SK-N-SH (cell line): ENCODE measurements around the gene EVPL. TPM values are rescaled to one million over a fixed set of nuclear protein-coding genes. Genes with fewer than 3 reads are reported as not detected.
"Not testable (repeated sequence)": the region's sequence is repeated elsewhere in the genome, so short reads cannot be mapped to it uniquely, and the experiment has no call there.

Source experiments
- CTCF ChIA-PET: fragments of 300-600, 350-600 bp; formaldehyde crosslinking; extraction: SDS; loops from one replicate; lab custom pipeline; 2021; lab: Yijun Ruan, JAX
- POLR2A ChIA-PET: fragments of 350-600 bp; sonication (Branson Sonifier 250); formaldehyde crosslinking; extraction: SDS; loops from one replicate; lab custom pipeline; 2020; ENCODE audit warnings: antibody characterized with exemption, inconsistent platforms; lab: Yijun Ruan, JAX
- DNase-seq: peaks from one replicate; pipeline ENCODE4 v3.0.0; 2012
- H2AFZ ChIP-seq: fragments of 200-600 bp; sonication (generic); 2 replicates; pipeline ENCODE4 v1.8.1; 2016; ENCODE audit warnings: antibody characterized with exemption, mild to moderate bottlenecking, low read depth
- H3F3A ChIP-seq: fragments of 200-600 bp; sonication (generic); replicated peaks from 2 replicates; pipeline ENCODE3; 2016; ENCODE audit warnings: antibody characterized with exemption, mild to moderate bottlenecking; ENCODE audit not compliant: insufficient read depth
- H3K27ac ChIP-seq, 2 experiments: fragments of 200-500 bp in 1 of 2; fragments of 200-600 bp in 1 of 2; sonication (Bioruptor generic) in 1 of 2; sonication (generic), shearing (Covaris generic) in 1 of 2; 2 replicates each; pipeline versions ENCODE4 v1.5.1 to v1.6.1; 2014 to 2016; ENCODE audit warnings: low read depth in 2 of 2, inconsistent platforms in 1 of 2, low read length in 1 of 2, mild to moderate bottlenecking in 1 of 2, mixed read lengths in 1 of 2
- H3K27me3 ChIP-seq: fragments of 200-600 bp; sonication (generic), shearing (Covaris generic); 2 replicates; pipeline ENCODE4 v1.6.1; 2016; ENCODE audit warnings: mixed run types; ENCODE audit not compliant: insufficient read depth
- H3K36me3 ChIP-seq, 2 experiments: fragments of 200-500 bp in 1 of 2; fragments of 200-600 bp in 1 of 2; sonication (Bioruptor generic) in 1 of 2; sonication (generic) in 1 of 2; replicated peaks in 1 of 2; 2 replicates each; pipeline versions ENCODE3 to v1.5.1; 2014 to 2016; ENCODE audit warnings: low read length in 1 of 2, mild to moderate bottlenecking in 1 of 2; ENCODE audit not compliant: insufficient read depth in 2 of 2, control insufficient read depth in 1 of 2
- H3K4me1 ChIP-seq, 2 experiments: fragments of 200-500 bp in 1 of 2; fragments of 200-600 bp in 1 of 2; sonication (Bioruptor generic) in 1 of 2; sonication (generic), shearing (Covaris generic) in 1 of 2; 2 replicates each; pipeline versions ENCODE4 v1.5.1 to v1.6.1; 2014 to 2016; ENCODE audit warnings: low read depth in 1 of 2, low read length in 1 of 2, mixed run types in 1 of 2; ENCODE audit not compliant: insufficient read depth in 2 of 2, control insufficient read depth in 1 of 2
- H3K4me2 ChIP-seq: fragments of 200-600 bp; sonication (generic), shearing (Covaris generic); 2 replicates; pipeline ENCODE4 v1.6.1; 2017; ENCODE audit warnings: mixed run types
- H3K4me3 ChIP-seq, 2 experiments: fragments of 200-500 bp in 1 of 2; fragments of 200-600 bp in 1 of 2; sonication (Bioruptor generic) in 1 of 2; sonication (generic), shearing (Covaris generic) in 1 of 2; 2 replicates each; pipeline versions ENCODE4 v1.5.1 to v1.8.1; 2014 to 2016; ENCODE audit warnings: low read depth in 2 of 2, inconsistent platforms in 1 of 2, low read length in 1 of 2, mild to moderate bottlenecking in 1 of 2, mixed read lengths in 1 of 2, moderate library complexity in 1 of 2
- H3K79me2 ChIP-seq: fragments of 200-600 bp; sonication (generic); 2 replicates; pipeline ENCODE4 v1.8.1; 2017; ENCODE audit warnings: mild to moderate bottlenecking; ENCODE audit not compliant: insufficient read depth
- H3K9ac ChIP-seq: fragments of 200-600 bp; sonication (generic); 2 replicates; pipeline ENCODE4 v1.6.1; 2017; ENCODE audit warnings: mixed run types
- H3K9me2 ChIP-seq: fragments of 200-600 bp; sonication (generic); 2 replicates; pipeline ENCODE4 v1.6.1; 2017; ENCODE audit warnings: mixed run types
- H3K9me3 ChIP-seq: fragments of 200-600 bp; sonication (generic); 2 replicates; pipeline ENCODE4 v1.6.1; 2017; ENCODE audit warnings: mixed run types, mild to moderate bottlenecking, moderate library complexity
- H4K20me1 ChIP-seq: fragments of 200-600 bp; sonication (generic); 2 replicates; pipeline ENCODE4 v1.6.1; 2017; ENCODE audit warnings: mild to moderate bottlenecking, mixed run types; ENCODE audit not compliant: insufficient read depth
- ELF1 ChIP-seq: IDR thresholded peaks from 2 replicates; pipeline ENCODE4 v1.4.0; 2012
- EP300 ChIP-seq, 2 experiments: IDR thresholded peaks; 2 replicates each; pipeline versions ENCODE4 v1.4.0 to v1.6.1; 2012; ENCODE audit warnings: borderline replicate concordance in 1 of 2, low read depth in 1 of 2, low read length in 1 of 2
- EZH2phosphoT487 ChIP-seq: fragments of 200-600 bp; sonication (generic); IDR thresholded peaks from 2 replicates; pipeline ENCODE4 v1.6.1; 2017; ENCODE audit warnings: low read depth, mixed run types, mild to moderate bottlenecking, antibody characterized with exemption, moderate library complexity, borderline replicate concordance
- GABPA ChIP-seq: IDR thresholded peaks from 2 replicates; pipeline ENCODE4 v1.4.0; 2012; ENCODE audit warnings: low read depth, mild to moderate bottlenecking
- GATA2 ChIP-seq: sonication (generic); formaldehyde crosslinking; IDR thresholded peaks from 2 replicates; pipeline ENCODE4 v1.5.0; 2020; ENCODE audit warnings: mild to moderate bottlenecking, missing genetic modification reagents
- MXI1 ChIP-seq: IDR thresholded peaks from 2 replicates; pipeline ENCODE4 v1.6.1; 2012; ENCODE audit warnings: mild to moderate bottlenecking, low read depth, low read length, improper control_type of control experiment
- RFX5 ChIP-seq: IDR thresholded peaks from 2 replicates; pipeline ENCODE4 v1.6.1; 2012; ENCODE audit warnings: mild to moderate bottlenecking, improper control_type of control experiment, low read length
- SIN3A ChIP-seq: IDR thresholded peaks from 2 replicates; pipeline ENCODE4 v1.6.1; 2012; ENCODE audit warnings: low read depth, mild to moderate bottlenecking, low read length, moderate library complexity, borderline replicate concordance
- SMC3 ChIP-seq: IDR thresholded peaks from 2 replicates; pipeline ENCODE4 v1.6.1; 2012; ENCODE audit warnings: low read depth, low read length, improper control_type of control experiment
- TEAD4 ChIP-seq: IDR thresholded peaks from 2 replicates; pipeline ENCODE4 v1.4.0; 2012; ENCODE audit warnings: mild to moderate bottlenecking, borderline replicate concordance; ENCODE audit not compliant: insufficient read depth
- USF1 ChIP-seq: IDR thresholded peaks from 2 replicates; pipeline ENCODE4 v1.4.0; 2012; ENCODE audit warnings: low read depth, borderline replicate concordance
- YY1 ChIP-seq: IDR thresholded peaks from 2 replicates; pipeline ENCODE4 v1.4.0; 2012; ENCODE audit warnings: low read depth, mild to moderate bottlenecking
- WGBS: methylation state at CpG from one replicate; pipeline ENCODE4 v1.1.6; 2017; ENCODE audit warnings: low lambda C conversion rate; 5-methylcytosine and 5-hydroxymethylcytosine counted together
- polyA plus RNA-seq, 3 experiments: library from polyadenylated mRNA; depleted of rRNA; stranded (reverse); fragments of >200 nt; gene quantifications; 2 replicates each; pipeline ENCODE4 v1.2.3, GENCODE V29; 2012

Gene EVPL
- polyA plus RNA-seq, 1 of the 3 experiments (the other 2 are of a cell fraction): 0.23 TPM

GRCh38 chr17:75975757-75976174 lies 51.3 kb downstream of the EVPL start:
- ChIA-PET POLR2A (no interaction called here), CTCF (interaction anchor here (1.6 to 1.9 kb wide), 3 partner anchors 14 to 39 kb away, joined by 3 to 6 read pairs (median 4); no protein-coding TSS in a partner anchor)
- Histone ChIP-seq H3K27me3 (no peaks in the 10 kb centered on the region), H3K27ac (no peak overlapping the region), H2AFZ (no peak overlapping the region), H3K9ac (no peak overlapping the region), H3K4me2 (peak overlapping the region; percentile 88; the same call in 1 of the 2 replicates), H3K79me2 (peaks cover 83% of the 10 kb centered on the region), H3K9me2 (no peaks in the 10 kb centered on the region), H3K9me3 (no peaks in the 10 kb centered on the region), H3K4me3 (no peak overlapping the region), H4K20me1 (no peaks in the 10 kb centered on the region; the same call in 1 of the 2 replicates), H3K36me3 (peaks cover 10 to 50% of the 10 kb centered on the region in 2 experiments), H3F3A (peaks cover 15% of the 10 kb centered on the region), H3K4me1 (peaks cover 0 to 10% of the 10 kb centered on the region in 2 experiments; a peak in 3 of 4 replicates)
- TF ChIP-seq ELF1 (no peak), USF1 (no peak), MXI1 (no peak), SMC3 (no peak), RFX5 (no peak), TEAD4 (no peak), YY1 (no peak), EZH2phosphoT487 (no peak), EP300 (IDR thresholded peaks at IDR 0.05; ENCODE audit: borderline replicate concordance in 1 of 2, low read depth in 1 of 2, low read length in 1 of 2) (no peak), SIN3A (no peak), GABPA (no peak), GATA2 (CRISPR knock-in tag) (no peak)
- WGBS: 90% methylated on average over 5 of the region's 5 CpGs
- no peak for DNase-seq

- Histone ChIP-seq H3F3A (peaks cover 15% of the 10 kb centered on the region), H3K4me1 (peaks cover 1 to 10% of the 10 kb centered on the region in 2 experiments; a peak in 3 of 4 replicates), H3K79me2 (peaks cover 83% of the 10 kb centered on the region), H3K36me3 (peaks cover 10 to 55% of the 10 kb centered on the region in 2 experiments)
- H4K20me1 ChIP-seq, H3K4me2 ChIP-seq, POLR2A ChIA-PET, H3K9me3 ChIP-seq, DNase-seq, H3K9ac ChIP-seq, H3K27me3 ChIP-seq, H3K27ac ChIP-seq, H3K4me3 ChIP-seq, H3K9me2 ChIP-seq, H2AFZ ChIP-seq: not testable (repeated sequence)
- 96% methylated on average over 6 of the region's 6 CpGs for WGBS
- CTCF ChIA-PET: interaction anchor here (1.6 to 1.9 kb wide), 2 partner anchors 14 to 39 kb away, joined by 3 to 4 read pairs; no protein-coding TSS in a partner anchor
Measured at GRCh38 chr17:75975187-75975586, 51.9 kb downstream of the EVPL start.
